ENCODE data around the gene SLC38A3. TPM values are rescaled to one million over a fixed set of nuclear protein-coding genes. Genes with fewer than 3 reads are reported as not detected.
A peak's percentile ranks its signal among the peaks of the same experiment; 100 is the strongest.

The SLC38A3 gene
- total and polyA plus RNA-seq, 9 of the 15 experiments (the other 6 are each of a cell fraction or from before 2014, with no cell fraction given), result 0.09 to 0.38 (median 0.16) TPM; not detected in 6

GRCh38 chr3:50260027-50260941 is 55.2 kb downstream of the SLC38A3 start (continued):
- peak; percentile 37 for TF ChIP-seq TBP (optimal IDR thresholded peaks at IDR 0.05; ENCODE audit: low read depth, low read length)
- TF ChIP-seq BRF1 (IDR thresholded peaks at IDR 0.05; ENCODE audit: borderline replicate concordance, extremely low read depth, insufficient read length), result no peak
- TF ChIP-seq, protein P1, sequence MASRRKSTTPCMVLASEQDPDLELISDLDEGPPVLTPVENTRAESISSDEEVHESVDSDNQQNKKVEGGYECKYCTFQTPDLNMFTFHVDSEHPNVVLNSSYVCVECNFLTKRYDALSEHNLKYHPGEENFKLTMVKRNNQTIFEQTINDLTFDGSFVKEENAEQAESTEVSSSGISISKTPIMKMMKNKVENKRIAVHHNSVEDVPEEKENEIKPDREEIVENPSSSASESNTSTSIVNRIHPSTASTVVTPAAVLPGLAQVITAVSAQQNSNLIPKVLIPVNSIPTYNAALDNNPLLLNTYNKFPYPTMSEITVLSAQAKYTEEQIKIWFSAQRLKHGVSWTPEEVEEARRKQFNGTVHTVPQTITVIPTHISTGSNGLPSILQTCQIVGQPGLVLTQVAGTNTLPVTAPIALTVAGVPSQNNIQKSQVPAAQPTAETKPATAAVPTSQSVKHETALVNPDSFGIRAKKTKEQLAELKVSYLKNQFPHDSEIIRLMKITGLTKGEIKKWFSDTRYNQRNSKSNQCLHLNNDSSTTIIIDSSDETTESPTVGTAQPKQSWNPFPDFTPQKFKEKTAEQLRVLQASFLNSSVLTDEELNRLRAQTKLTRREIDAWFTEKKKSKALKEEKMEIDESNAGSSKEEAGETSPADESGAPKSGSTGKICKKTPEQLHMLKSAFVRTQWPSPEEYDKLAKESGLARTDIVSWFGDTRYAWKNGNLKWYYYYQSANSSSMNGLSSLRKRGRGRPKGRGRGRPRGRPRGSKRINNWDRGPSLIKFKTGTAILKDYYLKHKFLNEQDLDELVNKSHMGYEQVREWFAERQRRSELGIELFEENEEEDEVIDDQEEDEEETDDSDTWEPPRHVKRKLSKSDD (conservative IDR thresholded peaks at IDR 0.05; ENCODE audit: low read length), result no peak
- TF ChIP-seq ETV6 (IDR thresholded peaks at IDR 0.05; ENCODE audit: borderline replicate concordance in 1 of 2, low read depth in 2 of 2, low read length in 1 of 2), result no peak
- no peak for TF ChIP-seq ETV6 (CRISPR knock-in tag; IDR thresholded peaks at IDR 0.05; ENCODE audit: borderline replicate concordance)
- no peak for TF ChIP-seq DLX4 (CRISPR knock-in tag; IDR thresholded peaks at IDR 0.05)
- TF ChIP-seq DDX20 (tag; IDR thresholded peaks at IDR 0.05; ENCODE audit: low read depth), result no peak
- no peak for TF ChIP-seq ZNF583 (CRISPR knock-in tag; IDR thresholded peaks at IDR 0.05)
- TF ChIP-seq CHCHD3 (CRISPR knock-in tag; IDR thresholded peaks at IDR 0.05), result no peak
- TF ChIP-seq HINFP (tag; conservative IDR thresholded peaks at IDR 0.05; ENCODE audit: low read depth), result no peak
- TF ChIP-seq ARNT (IDR thresholded peaks at IDR 0.05), result no peak
- TF ChIP-seq HNRNPH1 (optimal IDR thresholded peaks at IDR 0.05; ENCODE audit: low read depth, low read length), result no peak
- TF ChIP-seq, protein P2, sequence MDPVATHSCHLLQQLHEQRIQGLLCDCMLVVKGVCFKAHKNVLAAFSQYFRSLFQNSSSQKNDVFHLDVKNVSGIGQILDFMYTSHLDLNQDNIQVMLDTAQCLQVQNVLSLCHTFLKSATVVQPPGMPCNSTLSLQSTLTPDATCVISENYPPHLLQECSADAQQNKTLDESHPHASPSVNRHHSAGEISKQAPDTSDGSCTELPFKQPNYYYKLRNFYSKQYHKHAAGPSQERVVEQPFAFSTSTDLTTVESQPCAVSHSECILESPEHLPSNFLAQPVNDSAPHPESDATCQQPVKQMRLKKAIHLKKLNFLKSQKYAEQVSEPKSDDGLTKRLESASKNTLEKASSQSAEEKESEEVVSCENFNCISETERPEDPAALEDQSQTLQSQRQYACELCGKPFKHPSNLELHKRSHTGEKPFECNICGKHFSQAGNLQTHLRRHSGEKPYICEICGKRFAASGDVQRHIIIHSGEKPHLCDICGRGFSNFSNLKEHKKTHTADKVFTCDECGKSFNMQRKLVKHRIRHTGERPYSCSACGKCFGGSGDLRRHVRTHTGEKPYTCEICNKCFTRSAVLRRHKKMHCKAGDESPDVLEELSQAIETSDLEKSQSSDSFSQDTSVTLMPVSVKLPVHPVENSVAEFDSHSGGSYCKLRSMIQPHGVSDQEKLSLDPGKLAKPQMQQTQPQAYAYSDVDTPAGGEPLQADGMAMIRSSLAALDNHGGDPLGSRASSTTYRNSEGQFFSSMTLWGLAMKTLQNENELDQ (CRISPR knock-in tag; IDR thresholded peaks at IDR 0.05; ENCODE audit: borderline replicate concordance), result no peak
- TF ChIP-seq, protein P3, sequence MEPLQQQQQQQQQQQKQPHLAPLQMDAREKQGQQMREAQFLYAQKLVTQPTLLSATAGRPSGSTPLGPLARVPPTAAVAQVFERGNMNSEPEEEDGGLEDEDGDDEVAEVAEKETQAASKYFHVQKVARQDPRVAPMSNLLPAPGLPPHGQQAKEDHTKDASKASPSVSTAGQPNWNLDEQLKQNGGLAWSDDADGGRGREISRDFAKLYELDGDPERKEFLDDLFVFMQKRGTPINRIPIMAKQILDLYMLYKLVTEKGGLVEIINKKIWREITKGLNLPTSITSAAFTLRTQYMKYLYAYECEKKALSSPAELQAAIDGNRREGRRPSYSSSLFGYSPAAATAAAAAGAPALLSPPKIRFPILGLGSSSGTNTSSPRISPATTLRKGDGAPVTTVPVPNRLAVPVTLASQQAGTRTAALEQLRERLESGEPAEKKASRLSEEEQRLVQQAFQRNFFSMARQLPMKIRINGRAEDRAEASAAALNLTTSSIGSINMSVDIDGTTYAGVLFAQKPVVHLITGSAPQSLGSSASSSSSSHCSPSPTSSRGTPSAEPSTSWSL (CRISPR knock-in tag; IDR thresholded peaks at IDR 0.05; ENCODE audit: borderline replicate concordance), result no peak
- peak; percentile 69; the same call in 1 of the 2 replicates for TF ChIP-seq TCF7 (IDR thresholded peaks at IDR 0.05; ENCODE audit: borderline replicate concordance)
- TF ChIP-seq ZNF507 (tag; conservative IDR thresholded peaks at IDR 0.05), result no peak
- TF ChIP-seq ZNF695 (CRISPR knock-in tag; IDR thresholded peaks at IDR 0.05), result no peak
- peak; percentile 62 for TF ChIP-seq RBBP5 (IDR thresholded peaks at IDR 0.05; ENCODE audit: borderline replicate concordance, insufficient read depth, low read length, poor library complexity, severe bottlenecking)

Measured in K562 (cell line).